GM23338 (cell line): ENCODE measurements around the gene SPACA5. TPM values are rescaled to one million over a fixed set of nuclear protein-coding genes. Genes with fewer than 3 reads are reported as not detected.

ENCODE experiments used
- ATAC-seq: fragments of 200-7000 bp; cut with Tn5 transposase; 3 replicates; pipeline ENCODE4 v1.9.1; 2020
- DNase-seq: peaks from one replicate; pipeline ENCODE4 v3.0.0-alpha.2; 2015; ENCODE audit warnings: low spot score
- H2AFZ ChIP-seq: fragments of 200-600 bp; sonication (generic); 2 replicates; pipeline ENCODE4 v1.8.0; 2016; ENCODE audit warnings: antibody characterized with exemption, mild to moderate bottlenecking, moderate library complexity
- H3F3A ChIP-seq: fragments of 200-600 bp; sonication (generic); replicated peaks from 2 replicates; pipeline ENCODE4 v1.8.0; 2017; ENCODE audit warnings: antibody characterized with exemption, mixed run types, low read depth
- H3K27ac ChIP-seq: fragments of 200-600 bp; sonication (generic); 2 replicates; pipeline ENCODE4 v1.6.1; 2016; ENCODE audit warnings: low read depth
- H3K27me3 ChIP-seq: fragments of 200-600 bp; sonication (generic); 2 replicates; pipeline ENCODE4 v1.8.0; 2016; ENCODE audit warnings: mild to moderate bottlenecking, mixed run types, moderate library complexity; ENCODE audit not compliant: insufficient read depth
- H3K36me3 ChIP-seq: fragments of 200-600 bp; sonication (generic); 2 replicates; pipeline ENCODE4 v1.8.0; 2016; ENCODE audit warnings: mild to moderate bottlenecking; ENCODE audit not compliant: insufficient read depth
- H3K4me1 ChIP-seq: fragments of 200-600 bp; sonication (generic); 2 replicates; pipeline ENCODE4 v1.8.0; 2016; ENCODE audit warnings: mild to moderate bottlenecking, moderate library complexity; ENCODE audit not compliant: insufficient read depth
- H3K4me2 ChIP-seq: fragments of 200-600 bp; sonication (generic); 2 replicates; pipeline ENCODE4 v1.7.1; 2017; ENCODE audit warnings: mixed run types
- H3K4me3 ChIP-seq: fragments of 200-600 bp; sonication (generic); 2 replicates; pipeline ENCODE4 v1.6.1; 2016; ENCODE audit warnings: mixed run types
- H3K79me2 ChIP-seq: fragments of 200-600 bp; sonication (generic); replicated peaks from 2 replicates; pipeline ENCODE4 v1.8.0; 2017; ENCODE audit warnings: mild to moderate bottlenecking; ENCODE audit not compliant: insufficient read depth
- H3K9me2 ChIP-seq: fragments of 200-600 bp; sonication (generic); 2 replicates; pipeline ENCODE4 v1.8.0; 2017; ENCODE audit not compliant: insufficient read depth
- H4K20me1 ChIP-seq: fragments of 200-600 bp; sonication (generic); replicated peaks from 2 replicates; pipeline ENCODE4 v1.8.0; 2017; ENCODE audit warnings: mild to moderate bottlenecking; ENCODE audit not compliant: insufficient read depth
- H3K27ac Mint-ChIP-seq: 2 replicates; pipeline ENCODE4 v1.8.0; 2020; ENCODE audit warnings: inconsistent platforms, mild to moderate bottlenecking, moderate library complexity, mixed read lengths
- H3K27me3 Mint-ChIP-seq: 3 replicates; pipeline ENCODE4 v1.8.0; 2022; ENCODE audit warnings: low read depth, mild to moderate bottlenecking, moderate library complexity, mixed read lengths, inconsistent platforms; ENCODE audit not compliant: insufficient read depth, poor library complexity
- H3K36me3 Mint-ChIP-seq: 3 replicates; pipeline ENCODE4 v1.8.0; 2021; ENCODE audit warnings: low read depth, mild to moderate bottlenecking, inconsistent platforms, moderate library complexity, mixed read lengths
- H3K4me1 Mint-ChIP-seq: 3 replicates; pipeline ENCODE4 v1.8.0; 2020; ENCODE audit warnings: mild to moderate bottlenecking, inconsistent platforms, mixed read lengths
- H3K4me3 Mint-ChIP-seq: 3 replicates; pipeline ENCODE4 v1.8.0; 2021; ENCODE audit warnings: moderate library complexity, mild to moderate bottlenecking, inconsistent platforms, mixed read lengths
- H3K9me3 Mint-ChIP-seq: 3 replicates; pipeline ENCODE4 v1.8.0; 2020; ENCODE audit warnings: moderate library complexity, mild to moderate bottlenecking, inconsistent platforms, mixed read lengths
- CTCF ChIP-seq, 2 experiments: fragments of 200-600 bp in 1 of 2; sonication (generic) in 1 of 2; conservative IDR thresholded peaks; 2 replicates each; pipeline versions ENCODE4 v1.5.1 to v1.6.1; 2016 to 2017; ENCODE audit warnings: antibody characterized with exemption in 2 of 2, low read depth in 2 of 2, mild to moderate bottlenecking in 2 of 2, moderate library complexity in 1 of 2
- EZH2 ChIP-seq: fragments of 200-600 bp; sonication (generic); IDR thresholded peaks from one replicate; pipeline ENCODE4 v1.8.0; 2017; ENCODE audit warnings: antibody characterized with exemption, mild to moderate bottlenecking, low read depth; ENCODE audit not compliant: unreplicated experiment
- EZH2phosphoT487 ChIP-seq: fragments of 200-600 bp; sonication (generic); IDR thresholded peaks from one replicate; pipeline ENCODE4 v1.8.1; 2018; ENCODE audit warnings: antibody characterized with exemption; ENCODE audit not compliant: unreplicated experiment
- JUNB ChIP-seq: IDR thresholded peaks from one replicate; pipeline ENCODE4 v1.6.1; 2016; ENCODE audit warnings: antibody characterized with exemption; ENCODE audit not compliant: unreplicated experiment
- ZNF114 ChIP-seq: fragments of 250-450 bp; sonication (Bioruptor Pico); IDR thresholded peaks from 2 replicates; pipeline ENCODE4 v1.5.0; 2020; ENCODE audit warnings: mild to moderate bottlenecking, moderate library complexity
- ZNF462 ChIP-seq: fragments of 250-450 bp; sonication (Bioruptor Pico); IDR thresholded peaks from 2 replicates; pipeline ENCODE4 v1.5.0; 2020; ENCODE audit warnings: mild to moderate bottlenecking, moderate library complexity
- polyA plus RNA-seq: library from polyadenylated mRNA; unstranded; fragments of >200 nt; fragmentation: Nextera tagmentation; extraction: Ambion mirVana; gene quantifications from 2 replicates; pipeline ENCODE4 v1.2.1, GENCODE V29; 2016
- total RNA-seq: library from RNA; depleted of rRNA; stranded (reverse); fragments of >200 nt; shearing (Covaris generic); gene quantifications from 2 replicates; pipeline ENCODE4 v1.2.3, GENCODE V29; 2014

Gene SPACA5
- total and polyA plus RNA-seq, 2 experiments from 2014 or later = not detected

- Histone ChIP-seq H3K36me3 (no peaks in the 10 kb centered on the region; the same call in 1 of the 2 replicates), H3K4me1 (no peaks in the 10 kb centered on the region), H3K27me3 (no peaks in the 10 kb centered on the region), H3K4me2 (no peak overlapping the region), H3K79me2 (peaks cover 11% of the 10 kb centered on the region; the same call in 1 of the 2 replicates), H3F3A (no peaks in the 10 kb centered on the region), H4K20me1 (no peaks in the 10 kb centered on the region), H3K9me2 (no peaks in the 10 kb centered on the region), H3K4me3 (no peak overlapping the region), H3K27ac (no peak overlapping the region), H2AFZ (no peak overlapping the region)
- H3K4me3 Mint-ChIP-seq = no peak overlapping the region
- no peak for TF ChIP-seq EZH2phosphoT487
- TF ChIP-seq EZH2 = no peak
- no peak for TF ChIP-seq ZNF462 (CRISPR knock-in tag)
- TF ChIP-seq CTCF (conservative IDR thresholded peaks at IDR 0.05; ENCODE audit: low read depth in 2 of 2) = no peak
- no peak for TF ChIP-seq ZNF114 (CRISPR knock-in tag)
- no peak for TF ChIP-seq JUNB
- peaks cover 1% of the 10 kb centered on the region for H3K27me3 Mint-ChIP-seq
- H3K9me3 Mint-ChIP-seq = peaks cover 3% of the 10 kb centered on the region; the same call in 1 of the 3 replicates
- H3K36me3 Mint-ChIP-seq = peaks cover 27% of the 10 kb centered on the region
- no peak for ATAC-seq
- H3K27ac Mint-ChIP-seq = no peak overlapping the region; the same call in 1 of the 2 replicates
- DNase-seq = no peak
- no peaks in the 10 kb centered on the region for H3K4me1 Mint-ChIP-seq
Measured at GRCh38 chrX:47992669-47993068, 14.1 kb upstream of the SPACA5 start.
